Head of caudate nucleus (tissue), 42 donors: ENCODE data around the gene GPC5.

Experiments used
- DNase-seq, 42 donors: peaks; one replicate each; pipeline versions ENCODE4 v3.0.0 to v3.0.0-alpha.2; 2020 to 2021; ENCODE audit warnings: mixed read lengths in 7 of 42
- intact Hi-C: fragments of 100-400 bp; cut with DNase I; formaldehyde crosslinking; loops from one replicate; pipeline ENCODE4 v1.15.0; 2022

The GPC5 gene

GRCh38 chr13:91725646-91726045 is 327.2 kb downstream of the GPC5 start:
- no peak for DNase-seq
- intact Hi-C loops, result loop anchor here (10.0 kb wide), 1 partner anchor 351 kb away; no protein-coding TSS in a partner anchor

GRCh38 chr13:91726671-91727070 is 328.2 kb downstream of the GPC5 start:
- no peak for DNase-seq
- intact Hi-C loops, result loop anchor here (10.0 kb wide), 1 partner anchor 352 kb away; no protein-coding TSS in a partner anchor

- intact Hi-C loops, result loop anchor here (10.0 kb wide), 1 partner anchor 355 kb away; no protein-coding TSS in a partner anchor
- no peak for DNase-seq
These were observed 331.4 kb downstream of the GPC5 start for GRCh38 chr13:91729859-91730258.

GRCh38 chr13:91739751-91740150 is 341.3 kb downstream of the GPC5 start:
- no peak for DNase-seq
- intact Hi-C loops, result no loop called here

GRCh38 chr13:91740756-91741155 is 342.3 kb downstream of the GPC5 start:
- no peak for DNase-seq
- intact Hi-C loops, result no loop called here

GRCh38 chr13:91741925-91742324 is 343.5 kb downstream of the GPC5 start:
- intact Hi-C loops, result no loop called here
- DNase-seq, result no peak

- intact Hi-C loops, result no loop called here
- no peak for DNase-seq
These were observed 345.9 kb downstream of the GPC5 start for GRCh38 chr13:91744284-91744683.

GRCh38 chr13:91745967-91746366 is 347.5 kb downstream of the GPC5 start:
- intact Hi-C loops, result no loop called here
- no peak for DNase-seq

GRCh38 chr13:91747186-91747585 is 348.8 kb downstream of the GPC5 start:
- intact Hi-C loops, result no loop called here
- peak in 3 of 42 donors; percentile 12 to 18 (median 17) for DNase-seq

- intact Hi-C loops, result no loop called here
- no peak for DNase-seq
These were observed 350.1 kb downstream of the GPC5 start for GRCh38 chr13:91748416-91749089.

- intact Hi-C loops, result no loop called here
- DNase-seq, result no peak
These were observed 360.3 kb downstream of the GPC5 start for GRCh38 chr13:91758724-91759123.

- intact Hi-C loops, result no loop called here
- DNase-seq, result no peak
These were observed 364.5 kb downstream of the GPC5 start for GRCh38 chr13:91762957-91763356.

GRCh38 chr13:91764527-91764926 is 366.1 kb downstream of the GPC5 start:
- intact Hi-C loops, result no loop called here
- no peak for DNase-seq

GRCh38 chr13:91767651-91768050 is 369.2 kb downstream of the GPC5 start:
- intact Hi-C loops, result no loop called here

GRCh38 chr13:91768746-91769145 is 370.3 kb downstream of the GPC5 start:
- intact Hi-C loops, result no loop called here
- no peak for DNase-seq

More at GRCh38 chr13:91767651-91768050, 369.2 kb downstream of the GPC5 start:
- DNase-seq, result no peak

GRCh38 chr13:91771229-91771628 is 372.8 kb downstream of the GPC5 start:
- no peak for DNase-seq
- intact Hi-C loops, result no loop called here

GRCh38 chr13:91773591-91774227 is 375.3 kb downstream of the GPC5 start:
- no peak for DNase-seq
- intact Hi-C loops, result no loop called here

- intact Hi-C loops, result no loop called here
- DNase-seq, result no peak
These were observed 376.0 kb downstream of the GPC5 start for GRCh38 chr13:91774397-91774796.

- intact Hi-C loops, result no loop called here
- DNase-seq, result no peak
These were observed 378.3 kb downstream of the GPC5 start for GRCh38 chr13:91776611-91777193.

- no peak for DNase-seq
- intact Hi-C loops, result no loop called here
These were observed 379.7 kb downstream of the GPC5 start for GRCh38 chr13:91778123-91778522.
